Skeletal muscle tissue (tissue), 4 donors: ENCODE results near the gene B3GNT9. TPM values are rescaled to one million over a fixed set of nuclear protein-coding genes. Genes with fewer than 3 reads are reported as not detected.

Source experiments
- H3K27ac ChIP-seq: one replicate; pipeline ENCODE4 v1.7.0; 2013; ENCODE audit warnings: mild to moderate bottlenecking, low read depth, low read length, inconsistent platforms
- H3K27me3 ChIP-seq, 3 donors: one replicate each; pipeline ENCODE4 v1.7.0; 2013; ENCODE audit warnings: low read length in 3 of 3; ENCODE audit not compliant: control insufficient read depth in 3 of 3, insufficient read depth in 3 of 3
- H3K36me3 ChIP-seq, 3 donors: one replicate each; pipeline ENCODE4 v1.7.0; 2013; ENCODE audit warnings: low read length in 3 of 3; ENCODE audit not compliant: control insufficient read depth in 3 of 3, insufficient read depth in 3 of 3
- H3K4me1 ChIP-seq, 3 donors: one replicate each; pipeline ENCODE4 v1.7.0; 2013; ENCODE audit warnings: low read length in 3 of 3, mild to moderate bottlenecking in 3 of 3; ENCODE audit not compliant: control insufficient read depth in 3 of 3, insufficient read depth in 3 of 3
- H3K4me3 ChIP-seq, 3 donors: one replicate each; pipeline ENCODE4 v1.7.0; 2013; ENCODE audit warnings: low read length in 3 of 3
- H3K9ac ChIP-seq, 3 donors: one replicate each; pipeline ENCODE4 v1.7.0; 2013; ENCODE audit warnings: low read length in 3 of 3, mild to moderate bottlenecking in 3 of 3, moderate library complexity in 2 of 3, low read depth in 1 of 3
- H3K9me3 ChIP-seq, 3 donors: one replicate each; pipeline ENCODE4 v1.7.0; 2013; ENCODE audit warnings: low read length in 3 of 3; ENCODE audit not compliant: control insufficient read depth in 3 of 3
- total RNA-seq: library from RNA; depleted of rRNA; stranded (reverse); fragments of >200 nt; gene quantifications from one replicate; pipeline ENCODE4 v1.2.3, GENCODE V29; 2014
- donor health status: Osteomylitis.

B3GNT9 gene
- total RNA-seq, 1 donor from 2014 or later = 7.8 TPM

- H3K27ac ChIP-seq = no peak overlapping the region
- H3K4me3 ChIP-seq = peak overlapping the region in 2 of 3 donors; percentile 58 to 61
- peaks cover 0 to 2% (median 0%) of the 10 kb centered on the region in 3 donors for H3K36me3 ChIP-seq
- no peaks in the 10 kb centered on the region for H3K9me3 ChIP-seq
- H3K4me1 ChIP-seq = peaks cover 21 to 28% (median 25%) of the 10 kb centered on the region in 3 donors
- no peak overlapping the region for H3K9ac ChIP-seq
- peaks cover 0 to 10% (median 0%) of the 10 kb centered on the region in 3 donors for H3K27me3 ChIP-seq
Measured at GRCh38 chr16:67155295-67156142, 4.7 kb upstream of the B3GNT9 start.

GRCh38 chr16:67154578-67155294 lies 3.9 kb upstream of the B3GNT9 start:
- H3K4me3 ChIP-seq = peak overlapping the region in 2 of 3 donors; percentile 58 to 61
- peaks cover 0 to 17% (median under 1%) of the 10 kb centered on the region in 3 donors for H3K27me3 ChIP-seq
- H3K9ac ChIP-seq = no peak overlapping the region
- peaks cover 0 to 2% (median 0%) of the 10 kb centered on the region in 3 donors for H3K36me3 ChIP-seq
- H3K27ac ChIP-seq = no peak overlapping the region
- no peaks in the 10 kb centered on the region for H3K9me3 ChIP-seq
- H3K4me1 ChIP-seq = peaks cover 15 to 25% (median 20%) of the 10 kb centered on the region in 3 donors

GRCh38 chr16:67151431-67152097 lies 766 bp upstream of the B3GNT9 start:
- peaks cover 21 to 28% (median 24%) of the 10 kb centered on the region in 3 donors for H3K36me3 ChIP-seq
- H3K27me3 ChIP-seq = peaks cover 0 to 21% (median 20%) of the 10 kb centered on the region in 3 donors
- peak overlapping the region in 1 of 3 donors; percentile 68 for H3K9ac ChIP-seq
- H3K9me3 ChIP-seq = no peaks in the 10 kb centered on the region
- peak overlapping the region; percentile 68 for H3K27ac ChIP-seq
- peaks cover 9 to 15% (median 14%) of the 10 kb centered on the region in 3 donors for H3K4me1 ChIP-seq
- peak overlapping the region in 1 of 3 donors; percentile 74 for H3K4me3 ChIP-seq

GRCh38 chr16:67150047-67150832 lies 558 bp downstream of the B3GNT9 start:
- Histone ChIP-seq H3K9ac (peak overlapping the region; percentile 61 to 68 (median 64)), H3K27me3 (peaks cover 0 to 21% (median 20%) of the 10 kb centered on the region in 3 donors), H3K36me3 (peaks cover 35 to 41% (median 37%) of the 10 kb centered on the region in 3 donors), H3K27ac (peak overlapping the region; percentile 68), H3K4me1 (peaks cover 4 to 11% (median 11%) of the 10 kb centered on the region in 3 donors), H3K9me3 (no peaks in the 10 kb centered on the region), H3K4me3 (peak overlapping the region; percentile 65 to 74 (median 67))

GRCh38 chr16:67149276-67150046 lies 1.3 kb downstream of the B3GNT9 start:
- peaks cover 0 to 21% (median 20%) of the 10 kb centered on the region in 3 donors for H3K27me3 ChIP-seq
- H3K4me3 ChIP-seq = no peak overlapping the region
- peaks cover 4 to 11% (median 9%) of the 10 kb centered on the region in 3 donors for H3K4me1 ChIP-seq
- H3K9ac ChIP-seq = no peak overlapping the region
- H3K36me3 ChIP-seq = peaks cover 42 to 49% (median 44%) of the 10 kb centered on the region in 3 donors
- no peak overlapping the region for H3K27ac ChIP-seq
- H3K9me3 ChIP-seq = no peaks in the 10 kb centered on the region

GRCh38 chr16:67148656-67149275 lies 2.0 kb downstream of the B3GNT9 start:
- Histone ChIP-seq H3K9me3 (no peaks in the 10 kb centered on the region), H3K4me3 (no peak overlapping the region), H3K9ac (no peak overlapping the region), H3K27me3 (peaks cover 0 to 21% (median 20%) of the 10 kb centered on the region in 3 donors), H3K36me3 (peaks cover 46 to 55% (median 50%) of the 10 kb centered on the region in 3 donors), H3K4me1 (peaks cover 4 to 11% (median 9%) of the 10 kb centered on the region in 3 donors), H3K27ac (no peak overlapping the region)

- Histone ChIP-seq H3K27me3 (peaks cover 0 to 21% (median 20%) of the 10 kb centered on the region in 3 donors), H3K36me3 (peaks cover 51 to 60% (median 55%) of the 10 kb centered on the region in 3 donors), H3K4me1 (peaks cover 4 to 11% (median 9%) of the 10 kb centered on the region in 3 donors), H3K27ac (no peak overlapping the region), H3K9me3 (no peaks in the 10 kb centered on the region), H3K9ac (no peak overlapping the region), H3K4me3 (no peak overlapping the region)
Measured at GRCh38 chr16:67148221-67148620, 2.6 kb downstream of the B3GNT9 start.

GRCh38 chr16:67147437-67148140 lies 3.2 kb downstream of the B3GNT9 start:
- no peak overlapping the region for H3K27ac ChIP-seq
- no peaks in the 10 kb centered on the region for H3K9me3 ChIP-seq
- no peak overlapping the region for H3K9ac ChIP-seq
- H3K4me1 ChIP-seq = peaks cover 4 to 11% (median 9%) of the 10 kb centered on the region in 3 donors
- peaks cover 0 to 21% (median 17%) of the 10 kb centered on the region in 3 donors for H3K27me3 ChIP-seq
- no peak overlapping the region for H3K4me3 ChIP-seq
- peaks cover 57 to 65% (median 59%) of the 10 kb centered on the region in 3 donors for H3K36me3 ChIP-seq
